ENCODE results near the gene MYOM1.

The MYOM1 gene

GRCh38 chr18:3179430-3180089 lies 40.2 kb downstream of the MYOM1 start:
- Histone ChIP-seq H4K8ac (ENCODE audit: low read depth, low read length) (no peak overlapping the region), H3K4me1 (ENCODE audit: control insufficient read depth in 1 of 2, insufficient read depth in 2 of 2, low read length in 2 of 2) (no peaks in the 10 kb centered on the region), H2AFZ (ENCODE audit: insufficient read depth, low read length, poor library complexity) (no peak overlapping the region), H3K27me3 (ENCODE audit: insufficient read depth, low read length) (no peaks in the 10 kb centered on the region), H3K18ac (ENCODE audit: low read length) (no peak overlapping the region), H3K79me1 (ENCODE audit: low read length) (no peaks in the 10 kb centered on the region), H3K4me3 (ENCODE audit: low read depth, low read length) (no peak overlapping the region), H4K91ac (ENCODE audit: low read depth, low read length) (no peak overlapping the region), H4K12ac (ENCODE audit: low read depth, low read length) (no peak overlapping the region), H3K27ac (ENCODE audit: low read depth, low read length) (no peak overlapping the region), H3K14ac (ENCODE audit: low read length) (no peak overlapping the region), H3K9ac (ENCODE audit: low read length) (no peak overlapping the region), H2BK120ac (ENCODE audit: insufficient read depth, low read length, poor library complexity) (no peak overlapping the region), H3K23ac (ENCODE audit: low read length) (no peak overlapping the region), H2BK5ac (ENCODE audit: low read depth, low read length, poor library complexity) (no peak overlapping the region), H3K79me2 (ENCODE audit: control insufficient read depth, insufficient read depth, low read length, poor library complexity) (no peaks in the 10 kb centered on the region), H2AK5ac (ENCODE audit: low read length) (no peak overlapping the region), H3K4ac (ENCODE audit: low read depth, low read length) (no peak overlapping the region), H3K36me3 (ENCODE audit: control insufficient read depth in 1 of 2, insufficient read depth in 2 of 2, low read length in 2 of 2) (no peaks in the 10 kb centered on the region), H3K9me3 (ENCODE audit: insufficient read depth, low read depth, low read length) (no peaks in the 10 kb centered on the region), H2BK12ac (ENCODE audit: low read length) (no peak overlapping the region), H3K4me2 (ENCODE audit: low read length) (no peak overlapping the region)
- WGBS (ENCODE audit: extremely low coverage, insufficient coverage, insufficient read length): no CpG with 5 or more reads among the region's 10 CpGs
- DNase-seq: peak in 1 of 2 donors; percentile 11

GRCh38 chr18:3177902-3178687 lies 41.7 kb downstream of the MYOM1 start:
- no peak overlapping the region for H2BK12ac ChIP-seq (ENCODE audit: low read length)
- H3K4me1 ChIP-seq (ENCODE audit: control insufficient read depth in 1 of 2, insufficient read depth in 2 of 2, low read length in 2 of 2): no peaks in the 10 kb centered on the region
- no peak overlapping the region for H4K8ac ChIP-seq (ENCODE audit: low read depth, low read length)
- no peak overlapping the region for H3K18ac ChIP-seq (ENCODE audit: low read length)
- no peaks in the 10 kb centered on the region for H3K79me1 ChIP-seq (ENCODE audit: low read length)
- no peaks in the 10 kb centered on the region for H3K36me3 ChIP-seq (ENCODE audit: control insufficient read depth in 1 of 2, insufficient read depth in 2 of 2, low read length in 2 of 2)
- no peak overlapping the region for H3K4ac ChIP-seq (ENCODE audit: low read depth, low read length)
- no peak overlapping the region for H2BK120ac ChIP-seq (ENCODE audit: insufficient read depth, low read length, poor library complexity)
- H2BK5ac ChIP-seq (ENCODE audit: low read depth, low read length, poor library complexity): no peak overlapping the region
- no peak overlapping the region for H4K91ac ChIP-seq (ENCODE audit: low read depth, low read length)
- H3K4me3 ChIP-seq (ENCODE audit: low read depth, low read length): no peak overlapping the region
- H4K12ac ChIP-seq (ENCODE audit: low read depth, low read length): no peak overlapping the region
- H3K27me3 ChIP-seq (ENCODE audit: insufficient read depth, low read length): no peaks in the 10 kb centered on the region
- H3K23ac ChIP-seq (ENCODE audit: low read length): no peak overlapping the region
- H3K9me3 ChIP-seq (ENCODE audit: insufficient read depth, low read depth, low read length): no peaks in the 10 kb centered on the region
- no peaks in the 10 kb centered on the region for H3K79me2 ChIP-seq (ENCODE audit: control insufficient read depth, insufficient read depth, low read length, poor library complexity)
- H2AFZ ChIP-seq (ENCODE audit: insufficient read depth, low read length, poor library complexity): no peak overlapping the region
- no peak overlapping the region for H3K14ac ChIP-seq (ENCODE audit: low read length)
- no peak overlapping the region for H3K27ac ChIP-seq (ENCODE audit: low read depth, low read length)
- H3K9ac ChIP-seq (ENCODE audit: low read length): no peak overlapping the region
- peak; percentile 45 to 60 for DNase-seq
- WGBS (ENCODE audit: extremely low coverage, insufficient coverage, insufficient read length): 100% methylated on average over 3 of the region's 15 CpGs
- H3K4me2 ChIP-seq (ENCODE audit: low read length): no peak overlapping the region
- H2AK5ac ChIP-seq (ENCODE audit: low read length): no peak overlapping the region

GRCh38 chr18:3175195-3175758 lies 44.5 kb downstream of the MYOM1 start:
- no peaks in the 10 kb centered on the region for H3K4me1 ChIP-seq (ENCODE audit: control insufficient read depth in 1 of 2, insufficient read depth in 2 of 2, low read length in 2 of 2)
- WGBS (ENCODE audit: extremely low coverage, insufficient coverage, insufficient read length): no CpG with 5 or more reads among the region's 2 CpGs

GRCh38 chr18:3172097-3172496 lies 47.7 kb downstream of the MYOM1 start:
- Histone ChIP-seq H3K18ac (ENCODE audit: low read length) (no peak overlapping the region), H3K9me3 (ENCODE audit: insufficient read depth, low read depth, low read length) (no peaks in the 10 kb centered on the region), H2BK12ac (ENCODE audit: low read length) (no peak overlapping the region), H3K9ac (ENCODE audit: low read length) (no peak overlapping the region), H3K79me1 (ENCODE audit: low read length) (no peaks in the 10 kb centered on the region), H3K27me3 (ENCODE audit: insufficient read depth, low read length) (no peaks in the 10 kb centered on the region), H3K36me3 (ENCODE audit: control insufficient read depth in 1 of 2, insufficient read depth in 2 of 2, low read length in 2 of 2) (no peaks in the 10 kb centered on the region), H2BK120ac (ENCODE audit: insufficient read depth, low read length, poor library complexity) (no peak overlapping the region), H2BK5ac (ENCODE audit: low read depth, low read length, poor library complexity) (no peak overlapping the region), H3K4ac (ENCODE audit: low read depth, low read length) (no peak overlapping the region), H4K91ac (ENCODE audit: low read depth, low read length) (no peak overlapping the region), H3K4me2 (ENCODE audit: low read length) (no peak overlapping the region), H2AFZ (ENCODE audit: insufficient read depth, low read length, poor library complexity) (no peak overlapping the region), H3K4me1 (ENCODE audit: control insufficient read depth in 1 of 2, insufficient read depth in 2 of 2, low read length in 2 of 2) (no peaks in the 10 kb centered on the region), H4K8ac (ENCODE audit: low read depth, low read length) (no peak overlapping the region), H4K12ac (ENCODE audit: low read depth, low read length) (no peak overlapping the region), H3K14ac (ENCODE audit: low read length) (no peak overlapping the region), H3K23ac (ENCODE audit: low read length) (no peak overlapping the region), H3K79me2 (ENCODE audit: control insufficient read depth, insufficient read depth, low read length, poor library complexity) (no peaks in the 10 kb centered on the region), H3K27ac (ENCODE audit: low read depth, low read length) (no peak overlapping the region), H3K4me3 (ENCODE audit: low read depth, low read length) (no peak overlapping the region), H2AK5ac (ENCODE audit: low read length) (no peak overlapping the region)
- DNase-seq: no peak
- WGBS (ENCODE audit: extremely low coverage, insufficient coverage, insufficient read length): no CpG with 5 or more reads among the region's 3 CpGs

More at GRCh38 chr18:3175195-3175758, 44.5 kb downstream of the MYOM1 start:
- DNase-seq: no peak
- H3K9me3 ChIP-seq (ENCODE audit: insufficient read depth, low read depth, low read length): no peaks in the 10 kb centered on the region
- no peaks in the 10 kb centered on the region for H3K27me3 ChIP-seq (ENCODE audit: insufficient read depth, low read length)
- H2AFZ ChIP-seq (ENCODE audit: insufficient read depth, low read length, poor library complexity): no peak overlapping the region
- H3K23ac ChIP-seq (ENCODE audit: low read length): no peak overlapping the region
- no peak overlapping the region for H3K4me2 ChIP-seq (ENCODE audit: low read length)
- H3K18ac ChIP-seq (ENCODE audit: low read length): no peak overlapping the region
- no peak overlapping the region for H2BK12ac ChIP-seq (ENCODE audit: low read length)
- no peak overlapping the region for H2AK5ac ChIP-seq (ENCODE audit: low read length)
- no peak overlapping the region for H2BK120ac ChIP-seq (ENCODE audit: insufficient read depth, low read length, poor library complexity)
- H3K9ac ChIP-seq (ENCODE audit: low read length): no peak overlapping the region
- H3K79me2 ChIP-seq (ENCODE audit: control insufficient read depth, insufficient read depth, low read length, poor library complexity): no peaks in the 10 kb centered on the region
- no peak overlapping the region for H4K8ac ChIP-seq (ENCODE audit: low read depth, low read length)
- H4K91ac ChIP-seq (ENCODE audit: low read depth, low read length): no peak overlapping the region
- H3K4me3 ChIP-seq (ENCODE audit: low read depth, low read length): no peak overlapping the region
- no peaks in the 10 kb centered on the region for H3K79me1 ChIP-seq (ENCODE audit: low read length)
- no peak overlapping the region for H3K27ac ChIP-seq (ENCODE audit: low read depth, low read length)
- no peaks in the 10 kb centered on the region for H3K36me3 ChIP-seq (ENCODE audit: control insufficient read depth in 1 of 2, insufficient read depth in 2 of 2, low read length in 2 of 2)
- no peak overlapping the region for H3K14ac ChIP-seq (ENCODE audit: low read length)
- no peak overlapping the region for H2BK5ac ChIP-seq (ENCODE audit: low read depth, low read length, poor library complexity)
- H3K4ac ChIP-seq (ENCODE audit: low read depth, low read length): no peak overlapping the region
- no peak overlapping the region for H4K12ac ChIP-seq (ENCODE audit: low read depth, low read length)
